B cell (primary cell): ENCODE measurements around the gene SERBP1. TPM values are rescaled to one million over a fixed set of nuclear protein-coding genes. Genes with fewer than 3 reads are reported as not detected.

Source experiments
- ATAC-seq: fragments of 200-7000 bp; cut with Tn5 transposase; one replicate; pipeline ENCODE4 v1.10.0; 2021; ENCODE audit warnings: low read depth, mild to moderate bottlenecking, moderate number of reproducible peaks, moderate library complexity
- CTCF ChIA-PET: fragments of 350-600 bp; sonication (Branson Sonifier 250); formaldehyde crosslinking; loops from one replicate; lab custom pipeline; 2021; ENCODE audit warnings: antibody characterized with exemption, inconsistent platforms; lab: Charles Lee
- POLR2A ChIA-PET: fragments of 350-600 bp; sonication (Branson Sonifier 250); formaldehyde crosslinking; loops from one replicate; lab custom pipeline; 2021; ENCODE audit warnings: antibody characterized with exemption; lab: Charles Lee
- DNase-seq: peaks from one replicate; pipeline ENCODE4 v3.0.0; 2013
- H2AFZ ChIP-seq: 2 replicates; pipeline ENCODE4 v1.6.1; 2012; ENCODE audit warnings: mild to moderate bottlenecking, low read depth, low read length; ENCODE audit not compliant: insufficient read depth, poor library complexity, severe bottlenecking
- H3K27ac ChIP-seq, 2 donors: 1 replicate in 1 of 2; 2 replicates in 1 of 2; pipeline ENCODE4 v1.5.1; 2012 to 2013; ENCODE audit warnings: low read length in 2 of 2, mild to moderate bottlenecking in 2 of 2, moderate library complexity in 1 of 2
- H3K27me3 ChIP-seq, 4 experiments: fragments of 200-600 bp in 1 of 4; sonication (generic) in 1 of 4; replicated peaks in 1 of 4; 1 replicate in 2 of 4; 2 replicates in 2 of 4; pipeline versions ENCODE4 v1.6.1 to v1.7.0; 2013 to 2016; ENCODE audit warnings: low read length in 3 of 4, mild to moderate bottlenecking in 2 of 4, mixed read lengths in 1 of 4, moderate library complexity in 1 of 4; ENCODE audit not compliant: insufficient read depth in 4 of 4, control insufficient read depth in 3 of 4; ENCODE audit errors: control extremely low read depth in 1 of 4
- H3K36me3 ChIP-seq, 2 experiments: replicated peaks in 1 of 2; 1 replicate in 1 of 2; 2 replicates in 1 of 2; pipeline versions ENCODE4 v1.6.1 to v1.7.1; 2013; ENCODE audit warnings: low read length in 1 of 2; ENCODE audit not compliant: insufficient read depth in 2 of 2, control insufficient read depth in 1 of 2; ENCODE audit errors: control extremely low read depth in 1 of 2, extremely low read depth in 1 of 2
- H3K4me1 ChIP-seq, 2 donors: fragments of 200-600 bp in 1 of 2; sonication (generic) in 1 of 2; 1 replicate in 1 of 2; 2 replicates in 1 of 2; pipeline versions ENCODE4 v1.5.1 to v1.6.1; 2013 to 2017; ENCODE audit warnings: low read length in 2 of 2; ENCODE audit not compliant: control insufficient read depth in 2 of 2, insufficient read depth in 2 of 2
- H3K4me2 ChIP-seq: replicated peaks from 2 replicates; pipeline ENCODE3; 2012; ENCODE audit warnings: mild to moderate bottlenecking, low read depth, low read length; ENCODE audit not compliant: poor library complexity, severe bottlenecking
- H3K4me3 ChIP-seq, 5 experiments: fragments of 200-600 bp in 1 of 5; sonication (generic) in 1 of 5; 1 replicate in 3 of 5; 2 replicates in 2 of 5; pipeline versions ENCODE4 v1.5.1 to v1.7.0; 2011 to 2016; ENCODE audit warnings: low read length in 4 of 5, mild to moderate bottlenecking in 4 of 5, low read depth in 2 of 5, control low read depth in 1 of 5, moderate library complexity in 1 of 5; ENCODE audit not compliant: insufficient read depth in 1 of 5; ENCODE audit errors: control extremely low read depth in 1 of 5, extremely low read depth in 1 of 5
- H3K79me2 ChIP-seq: fragments of 200-600 bp; sonication (generic); one replicate; pipeline ENCODE4 v1.6.0; 2016; ENCODE audit warnings: low read length; ENCODE audit not compliant: control insufficient read depth, insufficient read depth
- H3K9ac ChIP-seq: fragments of 200-600 bp; sonication (generic); 2 replicates; pipeline ENCODE4 v1.6.1; 2017; ENCODE audit warnings: mild to moderate bottlenecking, low read length, moderate library complexity
- H3K9me3 ChIP-seq, 3 donors: one replicate each; pipeline versions ENCODE4 v1.6.1 to v1.7.1; 2013; ENCODE audit warnings: low read length in 2 of 3; ENCODE audit not compliant: control insufficient read depth in 2 of 3, insufficient read depth in 1 of 3; ENCODE audit errors: control extremely low read depth in 1 of 3
- H4K20me1 ChIP-seq: 2 replicates; pipeline ENCODE4 v1.6.0; 2012; ENCODE audit warnings: mild to moderate bottlenecking, low read length; ENCODE audit not compliant: insufficient read depth, control insufficient read depth, poor library complexity, severe bottlenecking
- H3K27ac Mint-ChIP-seq: one replicate; pipeline ENCODE4 v1.8.0; 2021; ENCODE audit warnings: mixed read lengths
- H3K27me3 Mint-ChIP-seq: one replicate; pipeline ENCODE4 v1.8.0; 2021; ENCODE audit warnings: mixed read lengths
- H3K4me1 Mint-ChIP-seq: one replicate; pipeline ENCODE4 v1.8.0; 2021; ENCODE audit warnings: mixed read lengths
- H3K4me3 Mint-ChIP-seq: one replicate; pipeline ENCODE4 v1.8.0; 2021; ENCODE audit warnings: mixed read lengths
- H3K9me3 Mint-ChIP-seq: one replicate; pipeline ENCODE4 v1.8.0; 2022; ENCODE audit warnings: mixed read lengths; ENCODE audit not compliant: insufficient read depth
- EZH2 ChIP-seq: IDR thresholded peaks from 2 replicates; pipeline ENCODE4 v1.6.1; 2012; ENCODE audit warnings: borderline replicate concordance, low read depth, mild to moderate bottlenecking, moderate library complexity, low read length; ENCODE audit not compliant: insufficient read depth, poor library complexity, severe bottlenecking
- WGBS: methylation state at CpG from one replicate; pipeline ENCODE4 v1.1.5; 2013; ENCODE audit warnings: missing lambda C conversion rate; ENCODE audit not compliant: insufficient coverage; 5-methylcytosine and 5-hydroxymethylcytosine counted together
- intact Hi-C: fragments of 100-400 bp; cut with micrococcal nuclease; formaldehyde crosslinking; loops from one replicate; pipeline ENCODE4 v1.10.0; 2022
- polyA plus RNA-seq: library from polyadenylated mRNA; depleted of rRNA; stranded (reverse); fragments of >200 nt; gene quantifications from 2 replicates; pipeline ENCODE4 v1.2.3, GENCODE V29; 2012
- total RNA-seq, 2 donors: library from RNA; stranded (reverse); fragments of 120-200 nt in 1 of 2; gene quantifications; 1 replicate in 1 of 2; 2 replicates in 1 of 2; pipeline versions ENCODE4 v1.2.3 to v1.2.4, GENCODE V29; 2013 to 2022
- TF ChIP-seq, protein P1 (sequence below): fragments of 200-600 bp; IDR thresholded peaks from one replicate; pipeline ENCODE4 v1.8.0; 2022; ENCODE audit warnings: antibody characterized with exemption, mild to moderate bottlenecking

The SERBP1 gene
- total and polyA plus RNA-seq, 2 donors (not counting 1 experiment from before 2014, with no cell fraction given) = 21.0 to 142 TPM

DNA sequence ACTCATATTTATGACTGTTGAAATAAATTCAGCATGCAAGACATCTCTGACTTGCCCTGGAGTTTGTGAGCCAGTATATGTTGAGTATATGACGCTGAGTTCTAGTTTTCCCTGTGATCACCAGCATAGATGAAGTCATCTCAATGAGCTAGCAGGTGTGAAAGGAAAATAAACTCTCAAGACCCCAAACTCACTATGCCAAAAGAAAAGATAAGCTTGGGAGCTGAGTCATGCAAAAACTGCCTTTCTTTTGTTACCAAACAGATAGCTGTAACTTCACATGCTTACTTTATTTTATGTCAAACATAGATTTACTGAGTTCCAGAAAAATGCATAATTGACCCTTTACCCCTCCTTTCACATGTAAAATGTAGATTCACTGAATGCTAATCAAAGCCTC lies 52.9 kb downstream of the SERBP1 start:
- ATAC-seq = no peak
- TF ChIP-seq EZH2 = no peak
- TF ChIP-seq, protein P1, sequence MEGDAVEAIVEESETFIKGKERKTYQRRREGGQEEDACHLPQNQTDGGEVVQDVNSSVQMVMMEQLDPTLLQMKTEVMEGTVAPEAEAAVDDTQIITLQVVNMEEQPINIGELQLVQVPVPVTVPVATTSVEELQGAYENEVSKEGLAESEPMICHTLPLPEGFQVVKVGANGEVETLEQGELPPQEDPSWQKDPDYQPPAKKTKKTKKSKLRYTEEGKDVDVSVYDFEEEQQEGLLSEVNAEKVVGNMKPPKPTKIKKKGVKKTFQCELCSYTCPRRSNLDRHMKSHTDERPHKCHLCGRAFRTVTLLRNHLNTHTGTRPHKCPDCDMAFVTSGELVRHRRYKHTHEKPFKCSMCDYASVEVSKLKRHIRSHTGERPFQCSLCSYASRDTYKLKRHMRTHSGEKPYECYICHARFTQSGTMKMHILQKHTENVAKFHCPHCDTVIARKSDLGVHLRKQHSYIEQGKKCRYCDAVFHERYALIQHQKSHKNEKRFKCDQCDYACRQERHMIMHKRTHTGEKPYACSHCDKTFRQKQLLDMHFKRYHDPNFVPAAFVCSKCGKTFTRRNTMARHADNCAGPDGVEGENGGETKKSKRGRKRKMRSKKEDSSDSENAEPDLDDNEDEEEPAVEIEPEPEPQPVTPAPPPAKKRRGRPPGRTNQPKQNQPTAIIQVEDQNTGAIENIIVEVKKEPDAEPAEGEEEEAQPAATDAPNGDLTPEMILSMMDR = no peak
- no peaks in the 10 kb centered on the region for H3K4me1 Mint-ChIP-seq
- no peak for DNase-seq
- no peak overlapping the region for H3K9ac ChIP-seq
- ChIA-PET POLR2A (no interaction called here), CTCF (no interaction called here)
- no peak overlapping the region for H3K27ac ChIP-seq
- no peaks in the 10 kb centered on the region for H3K27me3 Mint-ChIP-seq
- H3K9me3 ChIP-seq = no peaks in the 10 kb centered on the region
- H3K4me3 ChIP-seq = no peak overlapping the region
- H3K36me3 ChIP-seq = no peaks in the 10 kb centered on the region
- no peaks in the 10 kb centered on the region for H3K4me1 ChIP-seq
- no CpG with 5 or more reads among the region's 1 CpG for WGBS
- intact Hi-C loops = no loop called here
- H4K20me1 ChIP-seq = no peaks in the 10 kb centered on the region
- H3K27me3 ChIP-seq = no peaks in the 10 kb centered on the region
- no peaks in the 10 kb centered on the region for H3K79me2 ChIP-seq
- no peak overlapping the region for H3K27ac Mint-ChIP-seq
- peaks cover 6% of the 10 kb centered on the region for H3K9me3 Mint-ChIP-seq
- H2AFZ ChIP-seq = no peak overlapping the region
- H3K4me3 Mint-ChIP-seq = no peak overlapping the region
- H3K4me2 ChIP-seq = no peak overlapping the region

- no peak overlapping the region for H3K4me2 ChIP-seq
- no peaks in the 10 kb centered on the region for H3K27me3 Mint-ChIP-seq
- no peak overlapping the region for H3K4me3 ChIP-seq
- ChIA-PET CTCF (no interaction called here), POLR2A (no interaction called here)
- H3K9ac ChIP-seq = no peak overlapping the region
- no peak overlapping the region for H2AFZ ChIP-seq
- no peaks in the 10 kb centered on the region for H3K79me2 ChIP-seq
- no peaks in the 10 kb centered on the region for H4K20me1 ChIP-seq
- H3K9me3 ChIP-seq = no peaks in the 10 kb centered on the region
- no peak for ATAC-seq
- no peaks in the 10 kb centered on the region for H3K27me3 ChIP-seq
- H3K4me1 Mint-ChIP-seq = no peaks in the 10 kb centered on the region
- intact Hi-C loops = no loop called here
- H3K4me3 Mint-ChIP-seq = no peak overlapping the region
- DNase-seq = no peak
- no peak overlapping the region for H3K27ac Mint-ChIP-seq
- no peak overlapping the region for H3K27ac ChIP-seq
- TF ChIP-seq EZH2 = no peak
- TF ChIP-seq, protein P1 = no peak
- WGBS = 100% methylated on average over 2 of the region's 3 CpGs
- no peaks in the 10 kb centered on the region for H3K4me1 ChIP-seq
- H3K36me3 ChIP-seq = no peaks in the 10 kb centered on the region
- peaks cover 6% of the 10 kb centered on the region for H3K9me3 Mint-ChIP-seq
These were observed 53.8 kb downstream of the SERBP1 start for GRCh38 chr1:67376381-67376780.
